H54 (cell line): ENCODE results near the gene CORO6.

ENCODE experiments used
- DNase-seq: peaks from one replicate; pipeline ENCODE4 v3.0.0; 2011; ENCODE audit warnings: low spot score, mixed read lengths; ENCODE audit not compliant: insufficient read length
- FAIRE-seq: peaks from 3 replicates; lab custom pipeline; 2011; peaks lifted over from hg19 to GRCh38; lab: Jason Lieb, UNC
- POLR2A ChIP-seq: IDR thresholded peaks from 2 replicates; pipeline ENCODE4 v1.6.1; 2011; ENCODE audit warnings: low read depth, mild to moderate bottlenecking, low read length

The CORO6 gene

DNA sequence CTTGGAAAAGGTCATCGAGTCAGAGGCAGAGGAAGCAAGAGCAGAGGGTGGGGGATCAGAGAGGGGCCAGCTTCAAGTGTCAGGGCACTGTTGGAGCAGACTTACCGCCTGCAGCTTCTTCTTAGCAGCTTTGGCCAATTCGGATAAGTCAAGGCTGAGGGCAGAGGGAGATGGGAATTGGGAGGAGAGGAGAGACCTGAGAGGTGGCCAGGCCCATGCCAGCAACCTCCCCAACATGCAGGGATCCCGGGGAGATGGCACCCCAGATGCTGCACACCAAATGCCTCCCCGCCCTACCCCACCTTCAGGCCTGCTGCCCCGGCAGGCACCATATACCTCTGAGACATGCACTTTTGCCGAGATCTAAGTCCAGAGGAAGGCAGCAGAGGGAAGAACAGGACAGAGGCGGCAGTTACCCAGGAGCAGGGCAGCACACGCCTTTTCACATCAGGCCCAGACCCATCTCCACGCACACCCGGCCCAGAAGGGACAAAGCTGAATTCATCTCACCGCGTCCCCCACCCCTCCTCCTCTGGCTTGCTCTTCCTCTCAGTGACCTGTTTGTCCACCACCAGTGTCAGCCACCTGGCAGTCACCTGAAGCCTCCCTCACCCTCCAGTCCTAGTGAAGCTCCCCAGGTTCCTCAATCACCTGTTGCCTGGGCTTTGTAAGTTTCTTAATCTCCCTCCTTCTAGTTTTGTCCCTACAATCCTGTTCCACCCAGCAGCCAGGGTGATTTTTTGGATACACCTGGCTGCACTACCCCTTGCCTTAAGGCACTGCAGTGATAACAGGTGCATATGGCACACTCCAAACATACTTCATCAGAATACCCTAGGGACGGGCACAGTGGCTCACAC, 43.9 kb downstream of the CORO6 start:
- no peak for TF ChIP-seq POLR2A
- DNase-seq = no peak
- no peak for FAIRE-seq

DNA sequence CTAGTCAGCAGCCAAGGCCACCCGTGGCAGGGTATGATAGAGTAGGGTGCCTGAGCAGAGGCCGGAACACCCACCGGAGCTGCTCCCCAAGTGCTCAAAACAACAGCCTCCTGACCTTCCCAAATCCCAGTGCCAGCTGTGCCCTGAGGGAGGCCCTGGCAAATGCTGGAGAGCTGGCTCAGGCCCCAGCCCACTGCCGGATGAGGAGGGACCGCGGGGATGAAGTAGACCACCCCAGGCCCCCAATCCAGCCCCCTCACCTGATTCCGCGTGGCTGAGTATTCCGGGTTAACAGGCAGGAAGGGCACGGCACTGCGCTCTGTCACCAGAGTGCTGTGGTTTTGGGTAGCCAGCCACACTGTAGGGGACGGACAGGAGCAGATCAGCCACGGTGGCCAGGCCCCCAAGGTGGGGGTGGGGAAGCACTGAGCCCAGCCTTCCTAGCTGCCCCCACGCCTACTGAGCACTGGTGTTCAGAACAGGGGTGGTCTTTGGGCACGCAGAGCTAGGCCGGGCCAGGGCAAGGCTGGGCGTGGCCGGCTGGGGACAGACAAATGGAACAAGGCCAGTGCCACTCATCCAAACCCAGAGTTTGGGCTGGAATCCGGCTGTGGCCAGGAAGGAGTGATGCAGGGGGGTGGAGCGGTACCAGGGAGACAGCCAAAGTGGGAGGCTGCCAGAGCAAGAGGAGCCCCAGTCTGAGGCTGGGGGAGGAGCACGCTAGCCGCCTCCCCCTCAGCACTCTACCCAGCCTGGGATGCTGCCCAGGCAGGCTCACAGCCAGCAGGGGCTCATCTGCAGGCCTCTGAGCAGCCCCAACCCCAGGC, 45.1 kb downstream of the CORO6 start:
- FAIRE-seq (no peak), DNase-seq (no peak)
- no peak for TF ChIP-seq POLR2A

DNA sequence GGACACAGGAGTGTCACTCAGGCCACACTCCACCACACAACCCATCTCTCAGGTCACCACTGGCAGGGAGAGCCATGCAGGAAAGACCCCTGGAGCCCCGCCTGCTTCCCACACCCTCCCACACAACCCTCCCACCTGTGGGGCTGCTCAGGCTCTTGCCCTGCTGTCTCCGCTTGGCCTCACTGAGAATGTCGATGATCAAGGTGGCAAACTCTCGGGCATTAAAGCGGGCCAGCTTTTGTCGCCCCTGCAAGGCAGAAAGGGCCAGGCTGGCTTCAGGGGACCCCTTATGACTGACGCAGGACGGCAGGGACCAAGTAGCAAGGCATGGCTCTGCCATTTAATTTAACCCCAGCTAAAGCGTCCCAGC, 45.7 kb downstream of the CORO6 start:
- TF ChIP-seq POLR2A = no peak
- DNase-seq (no peak), FAIRE-seq (no peak)

DNA sequence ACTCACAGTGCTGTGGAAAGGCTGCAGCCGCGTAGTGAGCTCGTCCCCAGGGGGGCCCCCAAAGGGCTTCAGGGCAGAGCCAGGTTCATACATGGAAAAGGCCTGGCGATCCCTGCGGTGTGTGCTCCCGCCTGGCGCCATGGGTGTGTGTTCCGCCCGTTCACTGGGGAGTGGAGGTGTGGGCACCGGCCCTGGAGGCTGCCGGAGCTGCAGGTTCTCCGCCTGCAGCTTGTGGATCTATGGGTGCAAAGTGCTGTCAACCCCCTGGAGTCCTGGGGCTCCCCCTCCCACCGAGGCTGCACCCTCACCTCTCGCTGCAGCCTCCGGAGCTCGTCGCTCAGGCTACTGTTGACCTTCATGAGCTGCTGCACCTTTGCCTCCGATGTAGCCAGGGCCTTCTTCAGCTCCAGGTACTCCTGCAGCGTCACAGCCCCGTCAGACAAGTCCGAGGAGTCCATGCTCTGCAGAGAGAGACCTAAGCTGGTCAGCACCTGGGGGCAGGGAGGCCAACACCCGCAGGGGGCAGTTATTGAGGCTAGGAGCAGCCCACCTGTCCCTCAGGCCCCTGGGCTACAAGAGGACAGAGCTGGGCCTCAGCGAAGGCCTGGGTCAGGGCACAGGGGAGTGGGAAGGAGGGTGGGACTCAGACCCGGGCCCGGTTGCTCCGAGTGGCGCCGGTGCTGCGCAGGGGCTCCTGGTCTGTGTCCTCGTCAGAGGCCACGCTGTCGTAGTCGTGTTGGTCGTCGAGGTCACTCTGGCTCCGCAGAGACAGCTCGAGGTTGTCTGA, 46.3 kb downstream of the CORO6 start:
- TF ChIP-seq POLR2A = no peak
- FAIRE-seq = no peak
- DNase-seq = no peak

DNA sequence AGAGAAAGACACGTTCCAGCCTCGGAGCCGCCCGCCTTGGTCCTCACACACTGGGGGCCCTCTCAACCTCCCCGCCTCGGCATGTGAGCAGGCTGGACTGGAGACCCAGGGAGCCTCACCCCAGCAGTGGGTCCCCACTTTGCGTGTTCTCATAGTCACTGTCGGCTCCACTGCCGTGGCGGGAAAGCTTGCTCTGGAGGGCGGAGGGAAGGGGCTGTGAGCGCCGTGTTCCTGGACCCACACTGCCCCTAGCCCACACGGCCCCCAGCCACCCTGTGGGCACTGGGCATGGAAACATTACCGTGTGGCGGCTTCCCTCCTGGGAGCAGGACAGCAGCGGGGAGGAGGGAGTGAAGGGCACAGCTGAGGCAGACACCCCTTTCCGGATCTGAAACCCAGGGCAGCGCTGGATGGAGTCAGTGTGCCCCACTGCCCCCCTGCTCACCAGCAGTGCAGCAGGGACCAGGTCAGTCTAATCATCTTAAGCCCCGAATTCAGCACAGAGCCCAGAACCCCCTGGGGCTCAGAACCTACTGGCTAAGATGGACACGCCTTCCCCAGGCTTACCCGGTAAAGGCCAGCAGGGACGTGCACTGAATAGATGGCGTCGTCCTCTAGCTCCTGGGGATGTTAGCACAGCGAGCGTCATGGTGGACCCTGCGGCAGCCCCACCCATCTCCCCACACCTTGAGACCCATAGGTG, 47.0 kb downstream of the CORO6 start:
- FAIRE-seq = no peak
- TF ChIP-seq POLR2A = no peak

DNA sequence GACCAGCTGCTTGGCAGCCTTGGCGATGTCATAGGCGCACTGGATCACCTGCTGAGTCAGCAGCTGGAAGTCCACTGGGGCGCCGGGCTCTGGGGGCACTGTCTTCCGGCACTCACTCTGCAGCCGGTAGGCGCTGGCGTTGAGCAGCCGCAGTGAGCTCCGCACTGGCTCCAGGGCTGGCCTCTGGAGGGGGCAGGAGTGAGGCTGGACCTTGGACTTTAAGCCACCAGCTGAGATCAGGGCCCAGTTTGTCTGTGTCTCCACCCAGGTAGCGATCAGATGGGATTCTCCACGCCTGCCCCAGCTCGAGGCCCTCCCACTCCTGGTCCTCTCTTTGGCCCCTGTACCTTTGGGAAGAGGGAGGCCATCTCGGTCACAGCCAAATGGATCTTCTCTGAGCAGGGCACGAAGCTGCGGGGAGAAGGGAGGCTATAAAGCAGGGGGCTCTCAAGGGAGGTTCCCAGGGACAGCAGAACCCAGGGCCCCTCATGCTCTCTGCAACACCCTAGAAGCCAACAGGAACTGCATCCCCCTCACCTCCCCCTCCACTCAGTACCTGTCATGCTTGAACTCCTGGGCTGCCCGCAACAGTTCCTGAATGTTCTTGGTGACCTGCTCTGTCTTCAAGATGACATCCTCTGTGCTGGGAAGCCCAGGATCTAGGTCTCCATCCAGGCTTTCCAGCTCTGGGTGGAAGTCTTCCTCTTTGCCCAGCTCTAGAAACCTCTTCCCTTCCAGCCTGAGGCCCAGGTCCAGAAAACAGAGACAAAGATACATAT, 47.8 kb downstream of the CORO6 start:
- DNase-seq (no peak), FAIRE-seq (no peak)
- TF ChIP-seq POLR2A = no peak

More for the DNA sequence above, 47.0 kb downstream of the CORO6 start:
- DNase-seq = no peak

DNA sequence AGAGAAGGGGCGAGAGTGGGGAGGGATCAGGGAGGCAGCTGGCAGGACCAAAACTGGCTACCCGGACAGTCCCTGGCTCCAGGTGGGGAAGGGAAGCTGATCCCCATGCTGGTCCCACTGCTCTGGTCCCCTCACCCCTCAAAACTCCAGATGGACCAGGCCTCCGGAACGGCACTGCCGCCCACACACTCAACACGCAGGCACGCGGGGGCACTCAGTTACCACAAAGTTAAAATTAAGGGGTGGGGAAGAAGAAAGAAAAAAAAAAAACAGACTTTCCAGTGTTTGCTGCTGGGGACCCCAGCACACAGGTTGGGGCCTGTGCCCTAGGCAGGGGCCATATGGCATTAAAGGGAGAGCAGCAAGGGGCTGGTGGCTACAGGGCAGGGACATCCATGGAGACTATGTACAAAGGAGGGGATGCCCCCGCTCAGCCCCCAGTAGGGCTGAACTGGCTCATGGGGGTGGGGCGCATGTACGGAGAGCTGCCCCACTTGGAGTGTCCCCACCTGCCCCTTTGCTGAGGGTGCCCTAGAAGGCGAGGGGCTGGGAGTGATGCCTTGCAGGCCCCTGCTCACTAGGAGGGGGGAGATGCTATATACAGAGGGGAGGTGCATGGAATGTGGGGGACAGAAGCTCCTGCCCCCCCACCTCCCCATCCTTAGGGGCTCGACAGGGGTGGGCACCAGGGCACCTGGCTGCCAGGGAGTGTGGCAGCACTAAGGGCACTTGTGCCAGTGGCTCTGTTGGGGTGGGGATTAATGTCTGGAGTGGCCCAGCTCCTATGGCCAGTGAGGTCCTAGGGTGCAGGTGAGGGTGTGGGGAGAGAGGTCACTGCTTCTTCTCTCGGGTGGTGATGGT, 48.6 kb downstream of the CORO6 start:
- DNase-seq = no peak
- TF ChIP-seq POLR2A = no peak
- FAIRE-seq = no peak

DNA sequence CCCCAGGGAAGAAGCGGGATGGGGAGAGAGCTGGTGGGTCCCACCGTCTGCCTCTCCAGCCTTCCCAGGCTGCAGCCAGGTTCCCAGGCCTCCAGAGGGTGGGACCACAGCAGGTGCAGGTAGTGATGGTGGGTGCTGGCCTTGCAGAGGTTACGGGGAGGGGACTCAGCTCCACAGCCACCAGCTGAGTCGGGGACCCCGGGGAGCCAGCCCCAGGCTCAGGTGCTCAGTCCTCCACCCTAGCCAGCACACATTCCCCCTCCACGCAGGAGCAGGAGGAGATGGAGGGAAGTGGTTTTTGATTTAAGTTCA, 49.2 kb downstream of the CORO6 start:
- DNase-seq (no peak), FAIRE-seq (no peak)
- no peak for TF ChIP-seq POLR2A

DNA sequence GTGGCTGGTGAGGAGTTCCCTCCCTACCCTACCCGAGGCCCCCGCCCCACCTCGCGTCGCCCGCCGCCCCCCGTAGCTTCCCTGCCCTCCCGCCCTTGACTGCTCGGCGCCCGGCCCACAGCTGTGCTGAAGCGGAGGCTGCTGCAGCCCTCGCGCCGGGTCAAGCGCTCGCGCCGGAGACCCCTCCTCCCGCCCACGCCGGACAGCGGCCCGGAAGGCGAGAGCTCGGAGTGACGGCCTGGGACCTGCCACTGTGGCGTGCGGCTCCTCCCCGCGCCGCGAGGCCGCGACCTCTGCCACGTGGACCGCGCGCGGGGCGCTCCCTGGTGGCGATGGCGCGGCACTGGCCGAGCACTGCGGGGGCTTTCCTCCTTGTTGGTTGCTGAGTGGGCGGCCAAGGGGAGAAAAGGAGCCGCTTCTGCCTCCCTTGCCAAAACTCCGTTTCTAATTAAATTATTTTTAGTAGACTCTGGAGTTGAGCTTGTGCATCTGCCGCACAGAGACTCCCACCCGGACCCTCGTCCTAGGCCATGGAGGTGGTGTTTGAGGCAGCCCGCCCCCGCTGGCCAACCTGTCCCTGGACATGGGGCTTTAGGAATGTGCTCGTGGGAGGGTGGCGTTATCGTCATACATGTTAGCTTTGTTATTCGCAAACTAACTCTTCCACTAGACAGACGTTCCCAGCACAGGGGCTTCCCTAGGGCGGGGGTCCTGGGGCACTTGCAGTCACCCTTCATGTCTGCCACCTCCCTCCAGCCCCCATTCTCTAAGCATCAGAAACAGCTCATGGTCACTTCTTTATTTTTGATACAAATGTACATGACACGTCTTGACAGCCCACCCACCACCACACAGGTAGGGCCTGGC, 49.8 kb downstream of the CORO6 start:
- no peak for TF ChIP-seq POLR2A
- no peak for FAIRE-seq

DNA sequence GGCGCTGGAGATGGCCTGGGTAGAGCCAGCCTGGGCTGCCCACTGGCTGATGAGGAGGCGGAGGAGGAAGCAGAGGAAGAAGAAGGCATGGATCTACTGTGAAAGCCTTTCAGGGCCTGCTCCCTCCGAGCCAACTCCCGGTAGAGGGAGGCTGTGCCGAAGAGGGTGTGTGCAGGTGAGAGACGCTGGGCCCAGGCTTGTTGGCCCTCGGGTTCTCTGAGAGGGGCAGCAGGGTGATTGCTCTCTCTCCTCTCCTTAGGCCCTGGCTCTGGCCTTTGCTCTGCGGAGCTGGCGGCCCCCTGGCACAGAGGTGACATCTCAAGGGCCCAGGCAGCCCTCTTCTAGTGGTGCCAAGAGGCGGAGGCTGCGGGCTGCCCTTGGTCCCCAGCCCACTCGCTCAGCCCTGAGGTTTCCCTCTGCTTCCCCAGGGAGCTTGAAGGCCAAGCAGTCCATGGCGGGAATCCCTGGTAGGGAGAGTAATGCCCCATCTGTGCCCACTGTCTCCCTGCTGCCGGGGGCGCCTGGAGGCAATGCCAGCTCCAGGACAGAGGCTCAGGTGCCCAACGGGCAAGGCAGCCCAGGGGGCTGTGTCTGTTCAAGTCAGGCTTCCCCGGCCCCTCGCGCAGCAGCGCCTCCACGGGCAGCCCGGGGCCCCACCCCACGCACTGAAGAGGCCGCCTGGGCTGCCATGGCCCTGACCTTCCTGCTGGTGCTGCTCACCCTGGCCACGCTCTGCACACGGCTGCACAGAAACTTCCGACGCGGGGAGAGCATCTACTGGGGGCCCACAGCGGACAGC, 50.6 kb downstream of the CORO6 start:
- FAIRE-seq (no peak), DNase-seq (no peak)
- TF ChIP-seq POLR2A = no peak

More for the DNA sequence above, 49.8 kb downstream of the CORO6 start:
- DNase-seq = no peak
